H1 (cell line): ENCODE results near the gene CADM1. TPM values are rescaled to one million over a fixed set of nuclear protein-coding genes. Genes with fewer than 3 reads are reported as not detected.

Experiments used
- CTCF ChIA-PET: fragments of 300-600 bp; sonication (Branson Sonifier 250); formaldehyde crosslinking; loops from one replicate; lab custom pipeline; 2021; ENCODE audit not compliant: partially characterized antibody; lab: Charles Lee
- POLR2A ChIA-PET: fragments of 300-600 bp; sonication (Branson Sonifier 250); formaldehyde crosslinking; loops from one replicate; lab custom pipeline; 2021; ENCODE audit warnings: inconsistent platforms; ENCODE audit not compliant: partially characterized antibody; lab: Charles Lee
- DNase-seq, 2 experiments: peaks; one replicate each; pipeline versions ENCODE4 v3.0.0 to v3.0.0-alpha.2; 2010 to 2022; ENCODE audit warnings: low spot score in 2 of 2, low read depth in 1 of 2, mixed read lengths in 1 of 2
- FAIRE-seq: peaks from 2 replicates; lab custom pipeline; 2011; peaks lifted over from hg19 to GRCh38; lab: Jason Lieb, UNC
- H2AFZ ChIP-seq: 2 replicates; pipeline ENCODE4 v1.8.1; 2012; ENCODE audit warnings: low read length, inconsistent platforms
- H2AK5ac ChIP-seq: 2 replicates; pipeline ENCODE4 v1.6.1; 2013; ENCODE audit warnings: low read depth, low read length
- H2BK120ac ChIP-seq: replicated peaks from 2 replicates; pipeline ENCODE3; 2013; ENCODE audit warnings: low read depth, low read length, inconsistent platforms
- H2BK12ac ChIP-seq: 2 replicates; pipeline ENCODE4 v1.6.1; 2013; ENCODE audit warnings: low read depth, low read length
- H2BK15ac ChIP-seq: 2 replicates; pipeline ENCODE4 v1.6.1; 2013; ENCODE audit warnings: low read length
- H2BK20ac ChIP-seq: 2 replicates; pipeline ENCODE4 v1.6.1; 2013; ENCODE audit warnings: low read length
- H2BK5ac ChIP-seq: 2 replicates; pipeline ENCODE4 v1.6.1; 2013; ENCODE audit warnings: low read depth, low read length
- H3K14ac ChIP-seq: 2 replicates; pipeline ENCODE4 v1.6.1; 2013; ENCODE audit warnings: inconsistent platforms; ENCODE audit not compliant: insufficient read length
- H3K18ac ChIP-seq: 2 replicates; pipeline ENCODE4 v1.6.1; 2013; ENCODE audit warnings: low read length; ENCODE audit errors: extremely low read depth
- H3K23ac ChIP-seq: 2 replicates; pipeline ENCODE4 v1.6.1; 2013; ENCODE audit warnings: inconsistent platforms; ENCODE audit not compliant: insufficient read length
- H3K23me2 ChIP-seq: 2 replicates; pipeline ENCODE4 v1.6.1; 2013; ENCODE audit warnings: low read depth, low read length
- H3K27ac ChIP-seq: 2 replicates; pipeline ENCODE4 v1.6.1; 2011; ENCODE audit warnings: low read depth, low read length, inconsistent platforms
- H3K27me3 ChIP-seq, 4 experiments: replicated peaks in 1 of 4; 1 replicate in 1 of 4; 2 replicates in 3 of 4; pipeline versions ENCODE4 v1.6.1 to v1.8.1; 2011 to 2013; ENCODE audit warnings: low read length in 3 of 4, mild to moderate bottlenecking in 3 of 4, inconsistent platforms in 2 of 4, mixed read lengths in 2 of 4, moderate library complexity in 1 of 4; ENCODE audit not compliant: control insufficient read depth in 3 of 4, insufficient read depth in 3 of 4; ENCODE audit errors: extremely low read depth in 1 of 4
- H3K36me3 ChIP-seq, 4 experiments: 2 replicates each; pipeline versions ENCODE4 v1.6.1 to v1.8.1; 2011 to 2013; ENCODE audit warnings: mild to moderate bottlenecking in 4 of 4, low read length in 3 of 4, moderate library complexity in 2 of 4, control low read depth in 1 of 4, inconsistent platforms in 1 of 4; ENCODE audit not compliant: insufficient read depth in 4 of 4, control insufficient read depth in 2 of 4
- H3K4ac ChIP-seq: replicated peaks from 2 replicates; pipeline ENCODE3; 2013; ENCODE audit warnings: low read length, low read depth, mixed read lengths, inconsistent platforms; ENCODE audit not compliant: insufficient read length
- H3K4me1 ChIP-seq, 4 experiments: replicated peaks in 1 of 4; 1 replicate in 1 of 4; 2 replicates in 3 of 4; pipeline versions ENCODE4 v1.6.1 to v1.8.1; 2011 to 2013; ENCODE audit warnings: low read length in 3 of 4, inconsistent platforms in 2 of 4, mixed read lengths in 1 of 4; ENCODE audit not compliant: insufficient read depth in 4 of 4, control insufficient read depth in 3 of 4
- H3K4me2 ChIP-seq, 2 experiments: 2 replicates each; pipeline versions ENCODE4 v1.6.1 to v1.8.1; 2011 to 2013; ENCODE audit warnings: low read depth in 2 of 2, low read length in 2 of 2, control low read depth in 1 of 2, inconsistent platforms in 1 of 2, mild to moderate bottlenecking in 1 of 2; ENCODE audit not compliant: insufficient read depth in 1 of 2
- H3K4me3 ChIP-seq, 4 experiments: fragments of 200-600, 300-600 bp in 1 of 4; sonication (generic), shearing (Covaris generic), sonication (Bioruptor Twin) in 1 of 4; 2 replicates each; pipeline versions ENCODE4 v1.5.1 to v1.8.1; 2011 to 2016; ENCODE audit warnings: low read length in 4 of 4, low read depth in 3 of 4, control low read depth in 2 of 4, inconsistent platforms in 2 of 4, mild to moderate bottlenecking in 2 of 4, mixed read lengths in 1 of 4, moderate library complexity in 1 of 4; ENCODE audit not compliant: insufficient read depth in 2 of 4; ENCODE audit errors: extremely low read depth in 1 of 4
- H3K56ac ChIP-seq: replicated peaks from 2 replicates; pipeline ENCODE3; 2013; ENCODE audit warnings: low read depth, mild to moderate bottlenecking, mixed read lengths, low read length, inconsistent platforms; ENCODE audit not compliant: insufficient read length
- H3K79me1 ChIP-seq: 2 replicates; pipeline ENCODE4 v1.6.1; 2013; ENCODE audit warnings: low read depth, low read length, control low read depth
- H3K79me2 ChIP-seq, 2 experiments: 2 replicates each; pipeline versions ENCODE4 v1.6.1 to v1.8.1; 2012 to 2013; ENCODE audit warnings: low read length in 2 of 2, mild to moderate bottlenecking in 2 of 2, inconsistent platforms in 1 of 2; ENCODE audit not compliant: insufficient read depth in 2 of 2, control insufficient read depth in 1 of 2
- H3K9ac ChIP-seq, 4 experiments: replicated peaks in 1 of 4; 1 replicate in 1 of 4; 2 replicates in 3 of 4; pipeline versions ENCODE4 v1.6.1 to v1.8.1; 2011 to 2013; ENCODE audit warnings: low read depth in 3 of 4, low read length in 3 of 4, control low read depth in 2 of 4, mild to moderate bottlenecking in 2 of 4, moderate library complexity in 2 of 4, inconsistent platforms in 1 of 4; ENCODE audit errors: extremely low read depth in 1 of 4
- H3K9me3 ChIP-seq, 2 experiments: 2 replicates each; pipeline versions ENCODE4 v1.6.1 to v1.8.1; 2012 to 2013; ENCODE audit warnings: mild to moderate bottlenecking in 2 of 2, moderate library complexity in 2 of 2, control low read depth in 1 of 2, inconsistent platforms in 1 of 2, low read depth in 1 of 2, low read length in 1 of 2, mixed read lengths in 1 of 2; ENCODE audit not compliant: insufficient read depth in 2 of 2
- H4K20me1 ChIP-seq, 2 experiments: replicated peaks in 1 of 2; 2 replicates each; pipeline versions ENCODE3 to v1.8.1; 2011 to 2013; ENCODE audit warnings: inconsistent platforms in 2 of 2, low read length in 2 of 2, mild to moderate bottlenecking in 1 of 2; ENCODE audit not compliant: insufficient read depth in 2 of 2, control insufficient read depth in 1 of 2
- H4K5ac ChIP-seq: 2 replicates; pipeline ENCODE4 v1.6.1; 2013; ENCODE audit warnings: low read length, low read depth, mixed read lengths, inconsistent platforms; ENCODE audit not compliant: insufficient read length
- H4K8ac ChIP-seq: 2 replicates; pipeline ENCODE4 v1.8.0; 2013; ENCODE audit warnings: mild to moderate bottlenecking, moderate library complexity, low read length, inconsistent platforms; ENCODE audit not compliant: insufficient read depth; ENCODE audit errors: extremely low read depth
- H4K91ac ChIP-seq: replicated peaks from 2 replicates; pipeline ENCODE3; 2013; ENCODE audit warnings: low read length, mixed read lengths, inconsistent platforms; ENCODE audit not compliant: insufficient read length
- ASH2L ChIP-seq: fragments of 200-600, 300-600 bp; sonication (generic); IDR thresholded peaks from one replicate; pipeline ENCODE4 v1.7.1; 2017; ENCODE audit warnings: low read length
- CHD1 ChIP-seq: IDR thresholded peaks from 2 replicates; pipeline ENCODE4 v1.6.1; 2012; ENCODE audit warnings: low read depth, low read length, improper control_type of control experiment
- KDM4A ChIP-seq: IDR thresholded peaks from one replicate; pipeline ENCODE4 v1.7.1; 2012; ENCODE audit warnings: low read depth, mild to moderate bottlenecking, moderate library complexity, low read length, inconsistent platforms; ENCODE audit not compliant: severe bottlenecking
- NRF1 ChIP-seq: IDR thresholded peaks from 2 replicates; pipeline ENCODE4 v1.6.1; 2011; ENCODE audit warnings: mild to moderate bottlenecking, low read depth, low read length, improper control_type of control experiment
- POLR2A ChIP-seq, 2 experiments: IDR thresholded peaks; 1 replicate in 1 of 2; 2 replicates in 1 of 2; pipeline ENCODE4 v1.6.1; 2011; ENCODE audit warnings: low read depth in 2 of 2, low read length in 2 of 2, mild to moderate bottlenecking in 2 of 2; ENCODE audit errors: control extremely low read depth in 1 of 2
- POU5F1 ChIP-seq: IDR thresholded peaks from 2 replicates; pipeline ENCODE4 v1.6.1; 2011; ENCODE audit warnings: low read depth, mild to moderate bottlenecking, low read length, moderate library complexity
- RAD21 ChIP-seq, 2 experiments: IDR thresholded peaks in 1 of 2; conservative IDR thresholded peaks in 1 of 2; 2 replicates each; pipeline ENCODE4 v1.6.1; 2011; ENCODE audit warnings: low read depth in 2 of 2, low read length in 2 of 2, improper control_type of control experiment in 1 of 2, inconsistent platforms in 1 of 2, mild to moderate bottlenecking in 1 of 2, moderate library complexity in 1 of 2
- RNF2 ChIP-seq: fragments of 200-900, 300-1000 bp; sonication (generic); IDR thresholded peaks from 2 replicates; pipeline ENCODE4 v1.7.1; 2016; ENCODE audit warnings: borderline replicate concordance, low read depth, mild to moderate bottlenecking, antibody characterized with exemption, low read length; ENCODE audit not compliant: poor library complexity, severe bottlenecking; ENCODE audit errors: missing control alignments
- SAP30 ChIP-seq: fragments of 300-600 bp; sonication (generic); IDR thresholded peaks from 2 replicates; pipeline ENCODE4 v1.7.1; 2012; ENCODE audit warnings: low read length, moderate library complexity, mild to moderate bottlenecking, inconsistent platforms; ENCODE audit not compliant: insufficient read depth, insufficient replicate concordance
- TAF7 ChIP-seq: optimal IDR thresholded peaks from 2 replicates; pipeline ENCODE3; 2011; ENCODE audit warnings: low read depth, mild to moderate bottlenecking, inconsistent platforms, low read length, moderate library complexity, borderline replicate concordance
- WGBS, 2 experiments: shearing (Covaris generic) in 1 of 2; methylation state at CpG; one replicate each; pipeline versions ENCODE4 v1.1.6 to v1.1.7; 2013 to 2015; ENCODE audit warnings: low lambda C conversion rate in 2 of 2, mixed read lengths in 2 of 2, inconsistent platforms in 1 of 2, low coverage in 1 of 2, missing lambda C conversion rate in 1 of 2; ENCODE audit not compliant: insufficient replicate concordance in 2 of 2, insufficient coverage in 1 of 2, insufficient read length in 1 of 2; ENCODE audit errors: extremely low coverage in 1 of 2, missing lambda C conversion rate in 1 of 2; 5-methylcytosine and 5-hydroxymethylcytosine counted together
- polyA plus RNA-seq, 7 experiments: library from polyadenylated mRNA; depleted of rRNA in 3 of 7; stranded (reverse) in 5 of 7; unstranded in 2 of 7; fragments of >200 nt in 5 of 7; fragments of 200-250 nt in 2 of 7; gene quantifications; 1 replicate in 5 of 7; 2 replicates in 1 of 7; 4 replicates in 1 of 7; pipeline versions ENCODE4 v1.2.1 to v1.2.3, GENCODE V29; 2011 to 2013; ENCODE audit warnings: missing spikeins in 2 of 7, mixed read lengths in 2 of 7
- total RNA-seq: library from RNA; stranded (reverse); fragmentation: NEBNext Ultra II Directional; extraction: Animal tissue kit (Norgen Biotek cat#: 25700); gene quantifications from 2 replicates; pipeline ENCODE4 v1.2.1, GENCODE V29; 2021
- TF ChIP-seq, protein P1 (sequence below), 3 experiments: IDR thresholded peaks; 1 replicate in 2 of 3; 2 replicates in 1 of 3; pipeline versions ENCODE4 v1.5.1 to v1.6.1; 2011; ENCODE audit warnings: low read length in 3 of 3, mild to moderate bottlenecking in 3 of 3, inconsistent platforms in 2 of 3, low read depth in 1 of 3, moderate library complexity in 1 of 3; ENCODE audit not compliant: insufficient read depth in 1 of 3; ENCODE audit errors: control extremely low read depth in 1 of 3

Gene CADM1
- total and polyA plus RNA-seq, 2 of the 8 experiments (the other 6 are each of a cell fraction or from before 2014, with no cell fraction given): 8.3 to 25.3 TPM

DNA sequence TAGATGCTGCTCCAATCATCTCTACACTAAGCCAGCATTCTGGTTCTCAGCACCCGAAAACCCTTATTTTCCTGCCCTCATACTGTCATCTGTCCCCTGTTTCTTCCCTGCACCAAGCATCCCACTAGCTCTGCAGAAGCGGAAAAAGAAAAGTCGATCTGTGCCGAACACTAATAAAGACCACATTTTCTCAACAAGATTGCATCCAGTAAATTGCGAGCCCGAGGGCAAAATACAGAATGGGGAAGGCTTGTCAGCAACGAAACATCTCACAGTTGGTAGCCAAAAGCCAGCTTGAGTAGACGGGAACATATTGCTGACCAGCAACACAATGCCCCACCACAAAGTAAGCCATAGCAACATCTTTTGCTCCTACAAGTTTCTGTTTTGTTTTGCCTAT lies 227.4 kb downstream of the CADM1 start:
- H4K20me1 ChIP-seq: no peaks in the 10 kb centered on the region
- CTCF ChIA-PET: no interaction called here
- no peak overlapping the region for H3K27ac ChIP-seq
- H3K4me3 ChIP-seq: no peak overlapping the region
- H3K4me2 ChIP-seq: no peak overlapping the region
- 94% methylated on average over 8 of the region's 8 CpGs; no CpG with 5 or more reads in 1 of the 2 experiments for WGBS, 2 experiments
- no peak overlapping the region for H2BK120ac ChIP-seq
- no peak overlapping the region for H2BK12ac ChIP-seq
- H4K5ac ChIP-seq: no peak overlapping the region
- no peak overlapping the region for H2BK15ac ChIP-seq
- H2BK20ac ChIP-seq: no peak overlapping the region
- no peaks in the 10 kb centered on the region for H3K79me1 ChIP-seq
- H3K14ac ChIP-seq: no peak overlapping the region
- no peaks in the 10 kb centered on the region for H3K9me3 ChIP-seq
- FAIRE-seq (peak; percentile 55), DNase-seq (no peak)
- H2AK5ac ChIP-seq: no peak overlapping the region
- no peaks in the 10 kb centered on the region for H3K27me3 ChIP-seq
- no peak overlapping the region for H3K4ac ChIP-seq
- H3K18ac ChIP-seq: no peak overlapping the region
- H4K8ac ChIP-seq: no peak overlapping the region
- no peaks in the 10 kb centered on the region for H3K79me2 ChIP-seq
- POLR2A ChIA-PET: no interaction called here
- no peak overlapping the region for H3K9ac ChIP-seq
- no peak overlapping the region for H3K23ac ChIP-seq
- H3K4me1 ChIP-seq: peaks cover 0 to 5% (median 0%) of the 10 kb centered on the region in 4 experiments; a peak in 1 of 7 replicates
- H4K91ac ChIP-seq: no peak overlapping the region
- H2BK5ac ChIP-seq: no peak overlapping the region
- no peaks in the 10 kb centered on the region for H3K23me2 ChIP-seq
- H3K36me3 ChIP-seq: no peaks in the 10 kb centered on the region
- H2AFZ ChIP-seq: no peak overlapping the region
- H3K56ac ChIP-seq: no peak overlapping the region
- no peak for TF ChIP-seq SAP30
- TF ChIP-seq TAF7: no peak
- TF ChIP-seq KDM4A: no peak
- TF ChIP-seq RNF2: no peak
- TF ChIP-seq, protein P1, sequence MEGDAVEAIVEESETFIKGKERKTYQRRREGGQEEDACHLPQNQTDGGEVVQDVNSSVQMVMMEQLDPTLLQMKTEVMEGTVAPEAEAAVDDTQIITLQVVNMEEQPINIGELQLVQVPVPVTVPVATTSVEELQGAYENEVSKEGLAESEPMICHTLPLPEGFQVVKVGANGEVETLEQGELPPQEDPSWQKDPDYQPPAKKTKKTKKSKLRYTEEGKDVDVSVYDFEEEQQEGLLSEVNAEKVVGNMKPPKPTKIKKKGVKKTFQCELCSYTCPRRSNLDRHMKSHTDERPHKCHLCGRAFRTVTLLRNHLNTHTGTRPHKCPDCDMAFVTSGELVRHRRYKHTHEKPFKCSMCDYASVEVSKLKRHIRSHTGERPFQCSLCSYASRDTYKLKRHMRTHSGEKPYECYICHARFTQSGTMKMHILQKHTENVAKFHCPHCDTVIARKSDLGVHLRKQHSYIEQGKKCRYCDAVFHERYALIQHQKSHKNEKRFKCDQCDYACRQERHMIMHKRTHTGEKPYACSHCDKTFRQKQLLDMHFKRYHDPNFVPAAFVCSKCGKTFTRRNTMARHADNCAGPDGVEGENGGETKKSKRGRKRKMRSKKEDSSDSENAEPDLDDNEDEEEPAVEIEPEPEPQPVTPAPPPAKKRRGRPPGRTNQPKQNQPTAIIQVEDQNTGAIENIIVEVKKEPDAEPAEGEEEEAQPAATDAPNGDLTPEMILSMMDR (IDR thresholded peaks at IDR 0.05; ENCODE audit: control extremely low read depth in 1 of 3, insufficient read depth in 1 of 3, low read depth in 1 of 3, low read length in 3 of 3): no peak
- no peak for TF ChIP-seq CHD1
- TF ChIP-seq ASH2L: no peak
- no peak for TF ChIP-seq POU5F1
- no peak for TF ChIP-seq RAD21 (IDR thresholded peaks at IDR 0.05 in 1 of 2, conservative IDR thresholded peaks at IDR 0.05 in 1 of 2; ENCODE audit: low read depth in 2 of 2, low read length in 2 of 2)
- TF ChIP-seq POLR2A (IDR thresholded peaks at IDR 0.05; ENCODE audit: control extremely low read depth in 1 of 2, low read depth in 2 of 2, low read length in 2 of 2): no peak
- no peak for TF ChIP-seq NRF1
